OCI-LY7 (cell line): ENCODE results near the gene OPCML.

Experiments used
- EZH2phosphoT487 ChIP-seq: fragments of 200-600 bp; sonication (generic); IDR thresholded peaks from 2 replicates; pipeline ENCODE4 v1.6.1; 2018; ENCODE audit warnings: low read depth, borderline replicate concordance, mild to moderate bottlenecking, mixed run types, antibody characterized with exemption, low read length, moderate library complexity, mixed read lengths
- TF ChIP-seq, protein P1 (sequence below): fragments of 200-600 bp; sonication (generic); conservative IDR thresholded peaks from 2 replicates; pipeline ENCODE4 v1.5.1; 2014; ENCODE audit warnings: mild to moderate bottlenecking, antibody characterized with exemption, low read length, moderate library complexity, mixed read lengths

- TF ChIP-seq, protein P1, sequence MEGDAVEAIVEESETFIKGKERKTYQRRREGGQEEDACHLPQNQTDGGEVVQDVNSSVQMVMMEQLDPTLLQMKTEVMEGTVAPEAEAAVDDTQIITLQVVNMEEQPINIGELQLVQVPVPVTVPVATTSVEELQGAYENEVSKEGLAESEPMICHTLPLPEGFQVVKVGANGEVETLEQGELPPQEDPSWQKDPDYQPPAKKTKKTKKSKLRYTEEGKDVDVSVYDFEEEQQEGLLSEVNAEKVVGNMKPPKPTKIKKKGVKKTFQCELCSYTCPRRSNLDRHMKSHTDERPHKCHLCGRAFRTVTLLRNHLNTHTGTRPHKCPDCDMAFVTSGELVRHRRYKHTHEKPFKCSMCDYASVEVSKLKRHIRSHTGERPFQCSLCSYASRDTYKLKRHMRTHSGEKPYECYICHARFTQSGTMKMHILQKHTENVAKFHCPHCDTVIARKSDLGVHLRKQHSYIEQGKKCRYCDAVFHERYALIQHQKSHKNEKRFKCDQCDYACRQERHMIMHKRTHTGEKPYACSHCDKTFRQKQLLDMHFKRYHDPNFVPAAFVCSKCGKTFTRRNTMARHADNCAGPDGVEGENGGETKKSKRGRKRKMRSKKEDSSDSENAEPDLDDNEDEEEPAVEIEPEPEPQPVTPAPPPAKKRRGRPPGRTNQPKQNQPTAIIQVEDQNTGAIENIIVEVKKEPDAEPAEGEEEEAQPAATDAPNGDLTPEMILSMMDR = no peak
- no peak for TF ChIP-seq EZH2phosphoT487
These were observed 246.9 kb downstream of the OPCML start for GRCh38 chr11:133285359-133285758.
